ENCODE results near the gene NHS. TPM values are rescaled to one million over a fixed set of nuclear protein-coding genes. Genes with fewer than 3 reads are reported as not detected.

NHS gene
- total and polyA plus RNA-seq, 2 experiments from 2014 or later: 0.72 to 0.89 TPM

DNA sequence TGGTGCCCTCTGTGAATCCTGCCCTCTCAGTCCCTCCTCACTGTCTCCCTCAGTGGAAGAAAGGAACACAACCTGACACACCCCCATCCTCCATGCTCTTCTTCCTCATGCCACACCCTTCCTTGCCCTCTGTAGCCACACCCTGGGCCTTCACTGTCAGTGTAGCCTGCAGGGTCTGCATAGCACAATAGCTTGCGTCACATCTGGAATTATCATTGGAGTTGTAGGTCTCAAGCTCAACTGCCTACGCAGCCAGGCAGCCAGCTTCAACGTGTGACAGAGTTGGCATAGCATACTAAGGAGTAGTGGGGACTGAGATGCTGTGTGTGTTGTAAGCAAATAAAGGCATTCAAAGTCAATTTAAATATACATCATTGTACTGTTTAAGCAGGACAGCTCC is 248.8 kb downstream of the NHS start:
- Histone ChIP-seq H3K4me1 (ENCODE audit: low read depth) (no peaks in the 10 kb centered on the region), H3K36me3 (no peaks in the 10 kb centered on the region), H3K27ac (no peak overlapping the region), H3K27me3 (no peaks in the 10 kb centered on the region), H3K4me3 (no peak overlapping the region), H3K9me3 (ENCODE audit: low read depth) (no peaks in the 10 kb centered on the region)
- DNase-seq (ENCODE audit: low read depth in 1 of 2, low spot score in 1 of 2): no peak
- TF ChIP-seq, protein P1, sequence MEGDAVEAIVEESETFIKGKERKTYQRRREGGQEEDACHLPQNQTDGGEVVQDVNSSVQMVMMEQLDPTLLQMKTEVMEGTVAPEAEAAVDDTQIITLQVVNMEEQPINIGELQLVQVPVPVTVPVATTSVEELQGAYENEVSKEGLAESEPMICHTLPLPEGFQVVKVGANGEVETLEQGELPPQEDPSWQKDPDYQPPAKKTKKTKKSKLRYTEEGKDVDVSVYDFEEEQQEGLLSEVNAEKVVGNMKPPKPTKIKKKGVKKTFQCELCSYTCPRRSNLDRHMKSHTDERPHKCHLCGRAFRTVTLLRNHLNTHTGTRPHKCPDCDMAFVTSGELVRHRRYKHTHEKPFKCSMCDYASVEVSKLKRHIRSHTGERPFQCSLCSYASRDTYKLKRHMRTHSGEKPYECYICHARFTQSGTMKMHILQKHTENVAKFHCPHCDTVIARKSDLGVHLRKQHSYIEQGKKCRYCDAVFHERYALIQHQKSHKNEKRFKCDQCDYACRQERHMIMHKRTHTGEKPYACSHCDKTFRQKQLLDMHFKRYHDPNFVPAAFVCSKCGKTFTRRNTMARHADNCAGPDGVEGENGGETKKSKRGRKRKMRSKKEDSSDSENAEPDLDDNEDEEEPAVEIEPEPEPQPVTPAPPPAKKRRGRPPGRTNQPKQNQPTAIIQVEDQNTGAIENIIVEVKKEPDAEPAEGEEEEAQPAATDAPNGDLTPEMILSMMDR (IDR thresholded peaks at IDR 0.05; ENCODE audit: low read depth, low read length): no peak

DNA sequence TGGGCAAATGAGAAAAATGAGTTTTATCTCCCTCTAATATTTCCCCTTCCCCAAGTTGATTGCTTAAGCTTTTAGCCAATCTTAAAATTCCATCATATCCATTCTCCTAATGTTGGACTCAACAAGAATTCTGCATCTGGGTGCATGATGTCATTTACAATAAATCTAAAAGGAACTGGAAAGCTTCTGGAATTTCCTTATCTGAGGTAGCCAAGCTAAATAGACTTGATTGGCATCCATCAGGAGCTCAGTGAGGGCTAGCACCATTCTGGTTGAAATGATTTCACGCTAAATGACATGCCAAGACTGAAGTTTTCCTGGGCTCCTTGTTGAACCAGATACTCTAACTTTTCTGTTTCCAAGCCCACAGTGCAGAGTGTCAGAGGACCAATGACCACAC is 252.0 kb downstream of the NHS start:
- no peaks in the 10 kb centered on the region for H3K4me1 ChIP-seq (ENCODE audit: low read depth)
- no peaks in the 10 kb centered on the region for H3K9me3 ChIP-seq (ENCODE audit: low read depth)
- H3K27ac ChIP-seq: no peak overlapping the region
- H3K4me3 ChIP-seq: no peak overlapping the region
- H3K27me3 ChIP-seq: no peaks in the 10 kb centered on the region
- no peak for DNase-seq (ENCODE audit: low read depth in 1 of 2, low spot score in 1 of 2)
- H3K36me3 ChIP-seq: no peaks in the 10 kb centered on the region
- TF ChIP-seq, protein P1 (IDR thresholded peaks at IDR 0.05; ENCODE audit: low read depth, low read length): no peak

DNA sequence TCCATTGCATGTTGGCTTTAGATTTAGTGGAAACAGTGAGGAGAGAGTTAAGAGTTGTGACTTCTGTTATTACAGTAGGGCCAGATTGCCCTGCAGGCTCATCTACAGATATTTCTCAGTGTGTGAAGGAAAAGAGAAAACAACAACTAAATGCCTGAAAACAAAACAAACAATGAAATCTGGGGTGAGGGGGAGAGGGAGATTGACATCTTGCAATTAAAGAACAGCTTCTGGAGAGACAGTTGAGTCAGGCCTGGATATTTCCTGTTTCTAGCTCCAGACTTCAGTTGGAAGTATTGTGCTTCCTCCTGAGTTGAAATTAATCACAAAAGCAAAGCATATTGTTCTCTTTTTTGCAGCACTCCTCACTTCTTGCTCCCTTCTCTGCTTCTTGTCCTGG is 254.0 kb downstream of the NHS start:
- DNase-seq (ENCODE audit: low read depth in 1 of 2, low spot score in 1 of 2): no peak
- H3K27ac ChIP-seq: no peak overlapping the region
- no peaks in the 10 kb centered on the region for H3K9me3 ChIP-seq (ENCODE audit: low read depth)
- H3K4me1 ChIP-seq (ENCODE audit: low read depth): no peaks in the 10 kb centered on the region
- no peaks in the 10 kb centered on the region for H3K27me3 ChIP-seq
- no peak overlapping the region for H3K4me3 ChIP-seq
- H3K36me3 ChIP-seq: no peaks in the 10 kb centered on the region
- TF ChIP-seq, protein P1 (IDR thresholded peaks at IDR 0.05; ENCODE audit: low read depth, low read length): no peak

DNA sequence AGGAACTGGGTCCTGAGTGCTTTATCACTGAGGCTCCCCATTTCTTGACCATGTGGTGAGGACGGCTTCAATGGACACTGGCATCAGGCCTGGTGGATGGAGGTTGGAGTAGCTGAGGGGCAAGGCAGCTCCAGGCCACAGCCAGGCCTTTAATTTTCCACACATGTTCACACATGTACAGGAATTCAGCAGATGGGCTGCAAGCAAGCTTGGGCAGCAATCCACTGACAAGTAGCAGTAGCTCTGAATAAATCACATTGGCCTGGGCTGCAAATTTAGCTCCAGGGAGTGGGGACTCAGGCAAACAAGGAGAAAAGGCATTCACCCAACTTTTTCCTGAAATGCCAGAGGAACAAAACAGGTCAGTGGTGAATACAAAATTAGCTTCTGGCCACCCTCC is 254.5 kb downstream of the NHS start:
- H3K36me3 ChIP-seq: no peaks in the 10 kb centered on the region
- H3K4me1 ChIP-seq (ENCODE audit: low read depth): no peaks in the 10 kb centered on the region
- DNase-seq (ENCODE audit: low read depth in 1 of 2, low spot score in 1 of 2): no peak
- H3K4me3 ChIP-seq: no peak overlapping the region
- H3K9me3 ChIP-seq (ENCODE audit: low read depth): no peaks in the 10 kb centered on the region
- H3K27ac ChIP-seq: no peak overlapping the region
- TF ChIP-seq, protein P1 (IDR thresholded peaks at IDR 0.05; ENCODE audit: low read depth, low read length): no peak
- H3K27me3 ChIP-seq: no peaks in the 10 kb centered on the region

DNA sequence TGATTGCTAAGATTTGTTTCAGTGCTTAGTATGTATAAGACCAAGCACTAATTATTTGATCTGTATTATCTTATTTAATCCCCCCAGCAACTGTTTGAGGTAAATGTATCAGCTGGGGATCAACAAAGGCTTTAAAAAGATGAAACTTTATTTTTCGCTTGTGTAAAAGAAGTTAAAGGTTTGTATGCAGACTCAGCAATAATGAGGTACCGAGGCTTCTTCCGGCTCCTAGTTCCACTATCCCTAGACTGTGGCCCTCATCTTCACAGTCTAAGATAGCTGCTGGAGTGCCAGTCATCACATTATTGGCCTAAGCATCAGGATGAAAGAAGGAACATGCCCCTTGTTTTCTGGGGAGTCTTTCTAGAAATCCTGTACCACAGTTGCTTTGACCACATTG is 256.6 kb downstream of the NHS start:
- no peaks in the 10 kb centered on the region for H3K27me3 ChIP-seq
- no peaks in the 10 kb centered on the region for H3K36me3 ChIP-seq
- no peak for DNase-seq (ENCODE audit: low read depth in 1 of 2, low spot score in 1 of 2)
- peaks cover 2% of the 10 kb centered on the region for H3K4me1 ChIP-seq (ENCODE audit: low read depth)
- no peak overlapping the region for H3K27ac ChIP-seq
- H3K4me3 ChIP-seq: no peak overlapping the region
- TF ChIP-seq, protein P1 (IDR thresholded peaks at IDR 0.05; ENCODE audit: low read depth, low read length): no peak
- H3K9me3 ChIP-seq (ENCODE audit: low read depth): no peaks in the 10 kb centered on the region

DNA sequence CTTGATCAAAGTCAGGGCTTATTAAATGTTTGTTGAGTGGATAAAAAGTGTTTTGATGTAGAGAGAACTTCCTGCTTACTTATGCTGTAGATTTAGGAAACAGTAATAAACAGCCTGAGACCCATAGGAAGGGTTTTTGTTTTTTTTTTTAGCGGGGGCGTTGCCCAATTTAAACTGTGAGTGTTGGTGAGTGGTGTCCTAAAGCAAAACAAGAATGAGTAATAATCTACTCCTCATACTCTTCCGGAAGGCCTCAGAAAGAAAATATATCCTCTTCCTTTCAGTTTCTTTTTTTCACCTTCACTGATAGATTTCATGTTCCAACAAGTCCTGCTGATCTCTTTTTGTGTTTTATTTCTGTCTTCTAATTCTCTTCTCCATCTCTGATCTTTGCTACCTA is 257.9 kb downstream of the NHS start:
- TF ChIP-seq, protein P1 (IDR thresholded peaks at IDR 0.05; ENCODE audit: low read depth, low read length): no peak
- Histone ChIP-seq H3K9me3 (ENCODE audit: low read depth) (no peaks in the 10 kb centered on the region), H3K27ac (no peak overlapping the region), H3K36me3 (no peaks in the 10 kb centered on the region), H3K4me1 (ENCODE audit: low read depth) (peaks cover 2% of the 10 kb centered on the region), H3K27me3 (no peaks in the 10 kb centered on the region), H3K4me3 (no peak overlapping the region)
- peak in 1 of 2 donors; percentile 14 for DNase-seq (ENCODE audit: low read depth in 1 of 2, low spot score in 1 of 2)
